DMS 273 treated with DMSO at 0.1 percent for 48 hours (cell line): ENCODE data around the gene SMG5.

Experiments used
- DNase-seq: peaks from one replicate; lab custom pipeline; 2025; lab: John Stamatoyannopoulos, UW

Gene SMG5

DNA sequence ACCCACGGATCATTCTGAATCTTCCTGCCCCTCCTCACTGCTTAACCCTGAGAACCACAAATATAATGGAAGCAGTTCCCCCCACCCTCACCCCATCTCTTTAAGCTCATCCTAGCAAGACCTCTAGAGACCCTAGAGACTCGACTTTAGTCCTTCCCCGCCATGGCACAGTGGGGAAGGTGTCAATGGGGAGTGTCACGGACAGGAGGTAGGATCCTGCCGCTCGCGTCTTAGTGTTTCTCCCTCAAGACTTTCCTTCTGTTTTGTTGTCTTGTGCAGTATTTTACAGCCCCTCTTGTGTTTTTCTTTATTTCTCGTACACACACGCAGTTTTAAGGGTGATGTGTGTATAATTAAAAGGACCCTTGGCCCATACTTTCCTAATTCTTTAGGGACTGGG lies 70.5 kb downstream of the SMG5 start:
- no peak for DNase-seq

GRCh38 chr1:156211243-156211642 lies 71.4 kb downstream of the SMG5 start:
- no peak for DNase-seq

DNA sequence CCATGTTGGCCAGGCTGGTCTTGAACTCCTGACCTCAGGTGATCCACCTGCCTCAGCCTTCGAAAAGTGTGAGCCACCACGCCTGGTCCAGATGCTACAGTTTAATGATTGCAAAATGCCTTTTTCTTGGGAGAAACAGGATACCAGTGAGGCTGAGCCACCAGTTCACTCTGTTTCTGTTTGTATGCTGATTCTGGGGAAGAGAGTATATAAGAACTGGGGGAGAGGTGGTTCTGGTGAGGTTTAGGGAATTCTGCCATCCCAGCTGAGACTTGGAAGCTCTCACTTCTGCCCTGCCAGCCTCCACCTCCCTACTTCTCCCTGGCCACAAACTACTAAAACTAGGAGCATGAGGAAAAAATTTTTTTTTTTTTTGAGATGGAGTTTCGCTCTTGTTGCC lies 77.9 kb downstream of the SMG5 start:
- no peak for DNase-seq

GRCh38 chr1:156203331-156203730 lies 79.3 kb downstream of the SMG5 start:
- no peak for DNase-seq

- DNase-seq = no peak
These were observed 82.6 kb downstream of the SMG5 start for GRCh38 chr1:156200044-156200443.
